ENCODE measurements around the gene LRIT1. TPM values are rescaled to one million over a fixed set of nuclear protein-coding genes. Genes with fewer than 3 reads are reported as not detected.
A peak's percentile ranks its signal among the peaks of the same experiment; 100 is the strongest.

The LRIT1 gene
- total RNA-seq, 4 donors from 2014 or later, result not detected

- in situ Hi-C loops (cut with MboI; ENCODE audit: low sequenced_read_pairs in 4 of 4) (loop anchor here in 3 of 4 donors (5.0 to 10.0 kb wide), 4 partner anchors 97 to 265 kb away; no protein-coding TSS in a partner anchor), intact Hi-C loops (cut with DNase I; ENCODE audit: low total_unique reads) (no loop called here)
- peaks cover 0 to 8% (median 2%) of the 10 kb centered on the region in 3 donors for H3K27me3 ChIP-seq
- H3K27ac ChIP-seq, result no peak overlapping the region
- no peak overlapping the region for H3K4me3 ChIP-seq
- no peaks in the 10 kb centered on the region for H3K9me3 ChIP-seq
- no peak for TF ChIP-seq POLR2A (IDR thresholded peaks at IDR 0.05)
- TF ChIP-seq, protein P1, sequence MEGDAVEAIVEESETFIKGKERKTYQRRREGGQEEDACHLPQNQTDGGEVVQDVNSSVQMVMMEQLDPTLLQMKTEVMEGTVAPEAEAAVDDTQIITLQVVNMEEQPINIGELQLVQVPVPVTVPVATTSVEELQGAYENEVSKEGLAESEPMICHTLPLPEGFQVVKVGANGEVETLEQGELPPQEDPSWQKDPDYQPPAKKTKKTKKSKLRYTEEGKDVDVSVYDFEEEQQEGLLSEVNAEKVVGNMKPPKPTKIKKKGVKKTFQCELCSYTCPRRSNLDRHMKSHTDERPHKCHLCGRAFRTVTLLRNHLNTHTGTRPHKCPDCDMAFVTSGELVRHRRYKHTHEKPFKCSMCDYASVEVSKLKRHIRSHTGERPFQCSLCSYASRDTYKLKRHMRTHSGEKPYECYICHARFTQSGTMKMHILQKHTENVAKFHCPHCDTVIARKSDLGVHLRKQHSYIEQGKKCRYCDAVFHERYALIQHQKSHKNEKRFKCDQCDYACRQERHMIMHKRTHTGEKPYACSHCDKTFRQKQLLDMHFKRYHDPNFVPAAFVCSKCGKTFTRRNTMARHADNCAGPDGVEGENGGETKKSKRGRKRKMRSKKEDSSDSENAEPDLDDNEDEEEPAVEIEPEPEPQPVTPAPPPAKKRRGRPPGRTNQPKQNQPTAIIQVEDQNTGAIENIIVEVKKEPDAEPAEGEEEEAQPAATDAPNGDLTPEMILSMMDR (IDR thresholded peaks at IDR 0.05 in 4 of 5, conservative IDR thresholded peaks at IDR 0.05 in 1 of 5), result peak in 2 of 5 experiments; percentile 10 to 27
- ATAC-seq (no peak), DNase-seq (no peak)
- no peaks in the 10 kb centered on the region for H3K36me3 ChIP-seq
- no peaks in the 10 kb centered on the region for H3K4me1 ChIP-seq
Observed at GRCh38 chr10:84267503-84268126, 26.3 kb upstream of the LRIT1 start.

- Histone ChIP-seq H3K4me3 (no peak overlapping the region), H3K27me3 (peaks cover 0 to 6% (median 2%) of the 10 kb centered on the region in 3 donors), H3K4me1 (no peaks in the 10 kb centered on the region), H3K27ac (no peak overlapping the region), H3K9me3 (no peaks in the 10 kb centered on the region), H3K36me3 (no peaks in the 10 kb centered on the region)
- no peak for TF ChIP-seq POLR2A (IDR thresholded peaks at IDR 0.05)
- TF ChIP-seq, protein P1 (IDR thresholded peaks at IDR 0.05 in 4 of 5, conservative IDR thresholded peaks at IDR 0.05 in 1 of 5), result no peak
- in situ Hi-C loops (cut with MboI; ENCODE audit: low sequenced_read_pairs in 4 of 4) (loop anchor here in 3 of 4 donors (5.0 to 10.0 kb wide), 4 partner anchors 99 to 267 kb away; no protein-coding TSS in a partner anchor), intact Hi-C loops (cut with DNase I; ENCODE audit: low total_unique reads) (no loop called here)
- ATAC-seq (no peak), DNase-seq (no peak)
Observed at GRCh38 chr10:84265418-84265817, 24.1 kb upstream of the LRIT1 start.

- Histone ChIP-seq H3K36me3 (no peaks in the 10 kb centered on the region), H3K27me3 (peaks cover 0 to 5% (median 2%) of the 10 kb centered on the region in 3 donors), H3K4me3 (no peak overlapping the region), H3K27ac (no peak overlapping the region), H3K9me3 (no peaks in the 10 kb centered on the region), H3K4me1 (no peaks in the 10 kb centered on the region)
- in situ Hi-C loops (cut with MboI; ENCODE audit: low sequenced_read_pairs in 4 of 4), result loop anchor here (5.0 to 10.0 kb wide), 5 partner anchors 100 to 278 kb away; no protein-coding TSS in a partner anchor
- peak; percentile 80 to 82 for ATAC-seq
- DNase-seq, result peak; percentile 16 to 49
- intact Hi-C loops (cut with DNase I; ENCODE audit: low total_unique reads), result loop anchor here (1.0 kb wide), 2 partner anchors 111 to 273 kb away; no protein-coding TSS in a partner anchor
- TF ChIP-seq, protein P1 (IDR thresholded peaks at IDR 0.05 in 4 of 5, conservative IDR thresholded peaks at IDR 0.05 in 1 of 5), result peak; percentile 78 to 92 (median 82)
- TF ChIP-seq POLR2A (IDR thresholded peaks at IDR 0.05), result no peak
Observed at GRCh38 chr10:84264611-84265141, 23.3 kb upstream of the LRIT1 start.

DNA sequence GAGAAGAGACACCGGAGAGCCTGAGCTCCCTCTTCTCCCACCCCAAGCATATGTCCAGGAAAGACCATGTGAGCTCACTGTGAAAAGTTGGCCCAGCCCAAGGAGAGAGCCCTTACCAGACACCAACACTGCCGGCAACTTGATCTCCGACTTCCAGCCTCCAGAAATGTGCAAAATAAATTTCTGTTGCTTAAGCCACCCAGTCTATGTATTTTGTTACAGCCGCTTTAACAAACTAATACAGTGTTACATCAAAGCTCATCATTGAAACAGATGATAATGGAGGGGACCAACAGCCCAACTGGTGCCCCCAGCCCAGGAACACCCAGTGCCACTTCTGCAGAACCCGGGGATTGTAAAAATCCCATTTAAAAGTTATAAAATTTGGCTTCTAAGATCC lies 22.4 kb upstream of the LRIT1 start:
- TF ChIP-seq, protein P1 (IDR thresholded peaks at IDR 0.05 in 4 of 5, conservative IDR thresholded peaks at IDR 0.05 in 1 of 5), result no peak
- no peak for TF ChIP-seq POLR2A (IDR thresholded peaks at IDR 0.05)
- DNase-seq (no peak), ATAC-seq (no peak)
- H3K9me3 ChIP-seq, result no peaks in the 10 kb centered on the region
- intact Hi-C loops (cut with DNase I; ENCODE audit: low total_unique reads), result loop anchor here (1.0 kb wide), 2 partner anchors 112 to 274 kb away; no protein-coding TSS in a partner anchor
- no peak overlapping the region for H3K4me3 ChIP-seq
- no peaks in the 10 kb centered on the region for H3K4me1 ChIP-seq
- no peak overlapping the region for H3K27ac ChIP-seq
- no peaks in the 10 kb centered on the region for H3K36me3 ChIP-seq
- in situ Hi-C loops (cut with MboI; ENCODE audit: low sequenced_read_pairs in 4 of 4), result loop anchor here (5.0 to 10.0 kb wide), 4 partner anchors 101 to 279 kb away; no protein-coding TSS in a partner anchor
- H3K27me3 ChIP-seq, result peaks cover 0 to 3% (median under 1%) of the 10 kb centered on the region in 3 donors
